ENCODE results near the gene ASPSCR1.

ASPSCR1 gene

DNA sequence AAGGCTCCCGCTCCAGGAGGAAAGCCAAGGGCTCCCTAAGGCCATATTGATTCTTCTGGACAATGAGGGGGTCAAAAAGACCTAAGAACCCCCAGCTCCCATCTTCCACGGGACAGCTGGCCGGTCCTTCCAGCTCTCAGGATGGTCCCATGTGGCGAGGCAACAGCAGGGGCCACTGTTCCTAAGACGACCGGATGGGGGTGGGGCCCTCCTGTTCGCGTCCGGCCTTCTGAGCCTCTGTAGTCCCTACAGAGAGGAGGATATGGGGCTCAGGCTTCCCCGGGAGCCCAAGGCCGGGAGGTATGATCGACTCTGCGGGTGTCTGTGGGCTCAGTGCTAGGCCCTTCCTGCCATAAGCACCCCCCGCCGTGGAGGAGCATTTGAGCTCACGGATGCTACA is 66.1 kb downstream of the ASPSCR1 start:
- no peak for DNase-seq

DNA sequence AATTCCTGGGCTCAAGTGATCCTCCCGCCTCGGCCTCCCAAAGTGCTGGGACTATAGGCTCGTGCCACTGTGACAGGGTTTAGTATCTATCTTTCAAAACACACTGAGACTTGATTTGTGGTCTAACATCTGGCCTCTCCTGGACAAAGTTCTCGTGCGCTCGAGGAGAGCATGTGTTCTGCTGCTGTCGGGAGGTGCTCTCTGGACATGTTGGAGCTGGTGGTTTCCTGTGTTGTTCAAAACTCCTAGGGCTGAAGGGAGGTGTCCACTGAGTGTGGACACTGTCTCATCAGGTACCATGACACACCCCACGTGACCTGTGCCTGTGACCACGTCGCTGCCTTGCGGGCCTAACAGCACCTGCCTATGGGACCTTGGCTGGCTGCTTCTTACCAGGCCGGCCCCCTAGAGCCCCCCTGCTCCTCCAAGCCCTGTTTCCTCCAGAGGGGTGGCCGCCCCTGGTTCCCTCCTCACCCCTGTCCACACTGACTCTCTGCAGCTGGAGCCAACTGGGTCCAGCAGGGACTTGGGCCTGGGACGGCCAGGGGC is 68.6 kb downstream of the ASPSCR1 start:
- no peak for DNase-seq

DNA sequence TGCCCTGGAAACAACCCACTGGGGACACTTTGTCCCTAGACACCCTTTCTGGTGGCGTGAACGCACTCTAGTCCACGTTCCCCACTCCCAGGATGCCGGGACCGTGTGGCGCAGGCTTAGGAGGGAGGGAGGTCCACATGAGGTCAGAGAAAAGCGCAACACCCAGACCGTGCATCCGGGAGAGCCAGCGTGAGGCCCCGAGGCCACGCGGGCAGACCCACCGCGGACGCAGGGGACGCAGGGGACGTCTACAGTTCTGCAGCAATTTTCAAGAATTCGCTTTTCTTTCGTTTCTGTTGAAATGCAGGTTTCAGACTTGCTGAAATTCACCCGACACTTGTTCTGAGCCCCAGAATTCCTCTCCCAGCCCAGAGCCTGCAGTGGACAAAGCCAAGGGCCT is 69.5 kb downstream of the ASPSCR1 start:
- no peak for DNase-seq

- no peak for DNase-seq
These were observed 70.0 kb downstream of the ASPSCR1 start for GRCh38 chr17:82047379-82047778.

DNA sequence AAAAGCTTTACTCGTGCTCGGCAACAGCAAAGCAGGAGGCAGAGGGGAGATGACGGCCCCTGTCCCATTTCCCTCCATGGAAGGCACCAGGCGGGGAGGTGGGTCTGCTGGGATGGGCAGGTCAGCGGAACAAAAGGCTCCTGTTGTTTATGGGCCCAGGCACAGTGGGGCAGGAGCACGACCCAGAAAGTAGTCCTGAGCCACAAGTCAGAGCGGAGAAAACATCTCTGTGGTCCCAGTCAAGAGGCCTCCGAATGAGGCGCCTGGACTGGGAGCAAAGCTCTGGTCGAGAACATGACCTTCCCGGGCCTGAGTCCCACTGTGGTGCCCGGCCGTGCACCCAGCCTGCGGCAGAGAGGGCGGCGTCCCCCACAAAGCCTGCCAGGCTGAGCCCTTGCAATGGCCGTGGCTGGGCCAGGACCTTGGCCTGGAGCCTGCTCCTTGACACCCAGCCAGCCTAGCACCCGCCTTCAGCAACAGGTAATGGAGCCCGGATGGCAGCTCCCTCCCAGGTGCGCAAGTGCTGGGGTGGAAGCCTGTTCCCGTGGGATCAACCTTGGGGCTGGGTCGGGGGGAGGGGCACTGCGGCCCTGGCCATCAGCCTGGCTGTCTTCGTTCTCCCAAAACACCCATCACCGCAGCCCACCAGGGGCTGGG is 70.6 kb downstream of the ASPSCR1 start:
- DNase-seq: no peak

GRCh38 chr17:82048571-82048971 is 71.1 kb downstream of the ASPSCR1 start:
- DNase-seq: no peak

GRCh38 chr17:82049106-82049505 is 71.7 kb downstream of the ASPSCR1 start:
- DNase-seq: no peak

DNA sequence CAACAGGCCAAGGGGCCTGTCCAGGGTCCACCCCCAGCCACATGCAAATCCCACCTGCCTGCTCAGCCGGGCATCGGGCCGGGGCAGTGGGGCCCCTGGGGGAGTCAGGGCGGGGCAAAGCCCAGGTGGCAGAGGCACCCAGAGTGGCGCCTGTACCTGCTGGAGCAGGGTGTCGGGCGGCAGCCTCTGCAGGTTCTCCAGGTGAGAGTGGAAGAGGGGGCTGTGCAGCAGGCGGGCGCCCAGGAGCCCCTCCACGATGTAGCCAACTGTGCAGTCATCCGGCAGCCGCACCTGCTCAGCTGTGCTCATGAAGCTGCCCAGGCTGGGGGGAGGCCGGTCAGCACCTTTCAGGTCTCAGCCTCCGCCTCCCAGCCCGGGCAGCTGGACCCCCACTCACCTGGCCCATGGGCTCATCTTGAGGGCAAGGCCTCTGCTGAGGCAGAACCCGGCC is 72.1 kb downstream of the ASPSCR1 start:
- no peak for DNase-seq

DNA sequence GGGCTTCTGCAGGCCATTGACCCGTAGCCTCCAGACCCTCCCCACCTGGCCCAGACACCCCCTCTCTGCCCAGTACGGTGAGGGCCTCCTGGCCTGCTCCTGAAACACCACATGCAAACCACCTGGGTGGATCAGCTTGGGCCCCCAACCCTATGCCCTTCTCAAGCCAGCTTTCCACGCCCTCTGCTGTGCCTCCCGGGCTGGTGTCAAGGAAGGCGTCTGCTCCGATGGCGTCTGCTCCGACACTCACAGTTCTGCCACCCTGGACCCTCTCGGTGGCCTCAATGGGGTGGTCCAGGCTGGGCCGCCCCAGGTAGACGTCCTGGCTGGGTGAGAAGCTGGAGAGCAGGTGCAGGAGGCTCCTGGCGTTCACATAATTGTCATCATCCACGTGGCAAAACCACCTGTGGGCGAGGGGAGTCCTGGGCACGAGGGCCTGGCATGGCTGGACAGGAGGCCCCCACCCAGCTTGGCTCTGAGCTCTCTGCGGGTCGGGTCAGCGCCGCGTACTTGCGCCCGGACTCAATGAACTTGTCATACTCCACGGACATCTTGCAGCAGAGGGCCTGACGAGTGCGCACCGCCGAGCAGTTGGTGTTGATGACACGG is 72.8 kb downstream of the ASPSCR1 start:
- DNase-seq: no peak

GRCh38 chr17:82050761-82051641 is 73.6 kb downstream of the ASPSCR1 start:
- no peak for DNase-seq

DNA sequence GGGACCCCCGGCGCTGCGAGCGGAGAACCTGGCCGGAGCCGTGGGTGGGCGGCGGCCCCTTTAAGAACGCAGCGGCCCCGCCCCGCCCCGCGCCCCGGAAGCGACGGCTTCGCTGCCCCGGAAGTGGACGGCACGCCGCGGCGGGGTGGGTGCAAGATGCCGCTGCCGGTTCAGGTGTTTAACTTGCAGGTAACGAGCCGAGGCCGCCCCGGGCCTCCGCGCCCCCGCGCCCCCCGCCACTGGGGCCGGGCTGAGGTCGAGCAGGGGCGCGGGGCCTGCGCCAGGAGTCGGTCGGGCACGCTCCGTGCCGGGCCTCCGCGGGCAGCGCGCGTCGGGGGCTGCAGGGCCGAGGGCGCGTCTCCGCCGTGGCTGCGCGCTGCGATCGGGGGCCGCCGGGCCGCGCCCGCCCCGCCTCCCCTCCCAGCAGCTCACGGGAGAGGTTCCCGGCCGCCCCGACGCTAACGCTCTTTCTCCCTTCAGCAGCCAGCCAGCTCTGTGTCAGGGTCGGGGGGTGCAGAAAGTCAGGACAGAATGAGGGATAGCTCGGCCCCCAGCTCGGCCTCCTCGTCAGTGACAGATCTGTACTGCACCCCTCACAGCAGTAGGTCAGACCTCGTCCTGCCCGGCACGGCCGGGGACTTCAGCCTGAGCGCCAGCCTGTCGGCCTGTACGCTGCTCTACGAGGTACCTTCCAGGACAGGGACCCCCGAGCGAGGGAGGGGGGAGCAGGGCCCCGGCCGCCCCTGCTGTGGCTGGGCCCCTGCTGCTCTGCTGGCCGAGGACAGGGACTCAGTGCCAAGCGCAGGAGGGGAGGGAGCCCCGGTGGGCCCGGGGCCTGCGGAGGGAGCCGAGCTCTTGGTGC is 74.6 kb downstream of the ASPSCR1 start, which contains the start of the genes GPS1 and RFNG:
Gene GPS1 (plus strand): TSS at position 123 of the 862 bp plus-strand sequence. CDS start 34 bp downstream, at position 157.
Gene RFNG (minus strand): TSS at position 36 of the 862 bp plus-strand sequence. CDS start 45 bp downstream, outside the sequence.
- DNase-seq: peak; percentile 55 to 74

DNA sequence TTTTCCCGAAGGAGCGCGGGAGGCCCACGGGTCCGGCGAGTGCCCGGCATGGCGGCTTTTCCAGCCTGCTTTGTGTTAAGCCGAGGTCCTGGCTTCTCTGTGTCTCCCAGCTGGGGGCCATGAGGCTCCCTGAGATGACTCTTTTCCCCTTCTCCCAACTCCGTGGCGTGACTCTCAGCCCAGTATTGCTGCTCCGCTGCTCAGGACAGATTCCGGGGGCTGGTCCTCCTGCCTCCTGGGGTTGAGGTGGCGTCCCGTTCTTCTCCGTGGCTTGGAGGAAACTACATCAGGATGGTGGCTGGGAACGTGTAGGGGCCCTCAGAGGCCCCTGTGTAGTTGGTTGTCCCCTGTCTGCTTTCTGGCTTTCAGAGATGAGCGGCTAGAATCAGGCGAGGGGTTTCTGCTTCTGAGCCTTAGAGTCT is 75.2 kb downstream of the ASPSCR1 start:
- no peak for DNase-seq

GRCh38 chr17:82053130-82053529 is 75.7 kb downstream of the ASPSCR1 start:
- DNase-seq: no peak

DNA sequence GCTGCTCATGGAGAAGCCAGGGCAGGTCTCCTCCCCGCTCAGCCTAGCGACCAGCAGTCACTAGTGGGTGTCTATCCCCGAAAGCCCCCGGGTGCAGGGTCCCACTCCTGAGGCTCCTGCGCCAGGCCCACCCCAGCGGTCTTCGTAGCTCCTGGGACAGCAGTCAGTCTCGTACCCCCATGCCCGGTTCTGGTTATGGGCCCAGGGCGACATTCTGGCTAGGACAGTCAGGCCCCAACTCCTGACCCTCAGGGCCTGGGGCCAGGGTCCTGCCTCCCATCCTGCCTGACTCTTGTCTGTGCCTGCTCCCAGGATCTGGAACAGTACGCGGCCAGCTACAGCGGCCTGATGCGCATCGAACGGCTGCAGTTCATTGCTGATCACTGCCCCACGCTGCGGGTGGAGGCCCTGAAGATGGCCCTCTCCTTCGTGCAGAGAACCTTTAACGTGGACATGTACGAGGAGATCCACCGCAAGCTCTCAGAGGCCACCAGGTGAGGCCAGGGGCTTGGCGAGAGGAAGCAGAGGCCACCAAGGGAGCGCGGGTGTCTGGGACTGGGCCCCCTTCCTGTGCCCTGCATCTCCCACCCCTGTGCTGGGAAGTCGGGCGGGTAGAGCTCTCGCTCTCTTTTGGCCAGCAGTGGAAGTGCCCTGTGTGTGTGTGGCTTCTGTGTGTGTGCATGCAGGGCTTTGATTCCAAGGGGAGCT is 76.3 kb downstream of the ASPSCR1 start:
- no peak for DNase-seq

- DNase-seq: no peak
These were observed 77.1 kb downstream of the ASPSCR1 start for GRCh38 chr17:82054351-82055022.

DNA sequence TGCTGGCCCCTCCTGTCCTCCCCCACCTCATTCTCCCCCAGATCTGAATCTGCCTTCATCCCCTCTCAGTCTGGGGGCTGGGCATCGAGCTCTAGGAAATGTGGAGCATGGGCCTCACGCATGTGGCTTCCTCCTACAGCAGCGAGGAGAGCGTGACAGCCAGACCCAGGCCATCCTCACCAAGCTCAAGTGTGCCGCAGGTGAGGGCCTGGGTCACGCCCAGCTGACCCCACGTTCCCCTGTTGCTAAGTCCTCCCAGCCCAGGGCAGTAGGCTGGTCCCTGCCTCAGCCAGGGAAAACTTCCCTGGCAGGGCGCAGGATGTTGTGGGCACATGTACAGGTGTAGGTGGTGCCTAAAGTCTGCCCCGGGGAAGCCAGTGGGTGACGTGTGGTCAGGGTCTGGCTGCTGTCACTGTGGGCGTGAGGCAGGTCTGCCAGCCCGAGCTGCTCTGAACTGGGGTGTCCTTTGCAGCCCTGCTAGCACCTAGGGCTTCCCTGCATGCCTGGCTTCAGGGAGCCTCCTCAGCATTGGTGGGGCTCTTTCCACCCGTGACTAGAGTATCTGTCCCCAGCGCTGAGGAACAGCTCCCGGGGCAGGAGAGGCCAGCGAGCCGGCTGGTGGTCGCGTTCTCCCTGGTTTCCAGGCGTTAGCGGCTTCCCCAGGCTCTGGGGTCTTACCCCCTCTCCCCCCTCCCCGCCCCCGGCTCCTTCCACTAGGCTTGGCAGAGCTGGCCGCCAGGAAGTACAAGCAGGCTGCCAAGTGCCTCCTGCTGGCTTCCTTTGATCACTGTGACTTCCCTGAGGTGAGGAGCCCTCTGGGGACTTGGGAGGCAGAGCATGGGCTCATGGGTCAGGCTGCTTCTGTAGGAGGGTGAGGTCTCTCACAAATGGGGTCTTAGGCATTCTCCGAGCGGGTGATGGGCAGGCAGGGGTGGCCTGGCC is 77.9 kb downstream of the ASPSCR1 start:
- DNase-seq: no peak

GRCh38 chr17:82055965-82056728 is 78.7 kb downstream of the ASPSCR1 start:
- DNase-seq: no peak

- no peak for DNase-seq
These were observed 79.5 kb downstream of the ASPSCR1 start for GRCh38 chr17:82056729-82057621.
